LNCAP (cell line): ENCODE results near the gene SLC35B1.

Source experiments
- TF ChIP-seq, protein P1 (sequence below): fragments of 450-650 bp; IDR thresholded peaks from 2 replicates; pipeline ENCODE4 v1.5.1; 2017; ENCODE audit warnings: mild to moderate bottlenecking

The SLC35B1 gene

DNA sequence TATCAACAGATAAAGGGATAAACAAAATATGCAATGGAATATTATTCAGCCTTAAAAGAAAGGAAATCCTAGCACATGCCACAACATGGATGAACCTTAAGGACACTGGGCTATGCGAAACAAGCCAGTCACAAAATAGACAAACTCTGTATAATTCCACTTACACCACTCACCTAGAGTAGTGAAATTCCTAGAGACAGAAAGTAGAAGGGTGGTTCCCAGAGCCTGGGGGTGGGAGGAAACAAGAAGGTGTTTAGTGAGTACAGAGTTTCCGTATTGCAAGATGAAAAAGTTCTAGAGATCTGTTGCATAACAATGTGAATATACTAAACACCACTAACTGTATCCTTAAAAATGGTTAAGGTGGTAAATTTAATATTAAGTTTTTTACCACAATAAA is 39.9 kb downstream of the SLC35B1 start:
- TF ChIP-seq, protein P1, sequence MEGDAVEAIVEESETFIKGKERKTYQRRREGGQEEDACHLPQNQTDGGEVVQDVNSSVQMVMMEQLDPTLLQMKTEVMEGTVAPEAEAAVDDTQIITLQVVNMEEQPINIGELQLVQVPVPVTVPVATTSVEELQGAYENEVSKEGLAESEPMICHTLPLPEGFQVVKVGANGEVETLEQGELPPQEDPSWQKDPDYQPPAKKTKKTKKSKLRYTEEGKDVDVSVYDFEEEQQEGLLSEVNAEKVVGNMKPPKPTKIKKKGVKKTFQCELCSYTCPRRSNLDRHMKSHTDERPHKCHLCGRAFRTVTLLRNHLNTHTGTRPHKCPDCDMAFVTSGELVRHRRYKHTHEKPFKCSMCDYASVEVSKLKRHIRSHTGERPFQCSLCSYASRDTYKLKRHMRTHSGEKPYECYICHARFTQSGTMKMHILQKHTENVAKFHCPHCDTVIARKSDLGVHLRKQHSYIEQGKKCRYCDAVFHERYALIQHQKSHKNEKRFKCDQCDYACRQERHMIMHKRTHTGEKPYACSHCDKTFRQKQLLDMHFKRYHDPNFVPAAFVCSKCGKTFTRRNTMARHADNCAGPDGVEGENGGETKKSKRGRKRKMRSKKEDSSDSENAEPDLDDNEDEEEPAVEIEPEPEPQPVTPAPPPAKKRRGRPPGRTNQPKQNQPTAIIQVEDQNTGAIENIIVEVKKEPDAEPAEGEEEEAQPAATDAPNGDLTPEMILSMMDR = no peak

DNA sequence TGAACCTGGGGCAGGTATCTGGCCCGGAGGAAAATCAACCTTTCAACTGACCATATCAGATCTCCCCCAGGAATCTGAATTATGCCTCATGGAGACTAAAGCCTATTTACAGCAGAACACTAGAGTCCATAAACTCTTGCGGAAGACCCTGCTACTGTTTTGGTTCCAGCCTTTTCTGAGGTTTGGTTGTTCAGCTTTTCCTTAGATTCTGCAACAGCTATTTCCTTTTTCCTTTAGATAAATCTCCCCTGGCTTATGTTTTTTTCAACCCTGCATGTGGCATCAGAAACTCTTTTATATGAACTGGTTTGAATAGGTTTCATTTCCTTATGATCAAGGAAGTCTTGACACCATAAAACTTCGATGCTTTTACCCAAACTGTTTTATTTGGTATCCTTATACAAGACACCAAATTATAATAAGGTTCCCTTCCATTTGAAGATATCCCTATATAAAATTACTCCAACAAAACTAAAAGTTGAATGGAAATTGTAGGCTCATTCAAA is 43.0 kb downstream of the SLC35B1 start:
- TF ChIP-seq, protein P1 = no peak

DNA sequence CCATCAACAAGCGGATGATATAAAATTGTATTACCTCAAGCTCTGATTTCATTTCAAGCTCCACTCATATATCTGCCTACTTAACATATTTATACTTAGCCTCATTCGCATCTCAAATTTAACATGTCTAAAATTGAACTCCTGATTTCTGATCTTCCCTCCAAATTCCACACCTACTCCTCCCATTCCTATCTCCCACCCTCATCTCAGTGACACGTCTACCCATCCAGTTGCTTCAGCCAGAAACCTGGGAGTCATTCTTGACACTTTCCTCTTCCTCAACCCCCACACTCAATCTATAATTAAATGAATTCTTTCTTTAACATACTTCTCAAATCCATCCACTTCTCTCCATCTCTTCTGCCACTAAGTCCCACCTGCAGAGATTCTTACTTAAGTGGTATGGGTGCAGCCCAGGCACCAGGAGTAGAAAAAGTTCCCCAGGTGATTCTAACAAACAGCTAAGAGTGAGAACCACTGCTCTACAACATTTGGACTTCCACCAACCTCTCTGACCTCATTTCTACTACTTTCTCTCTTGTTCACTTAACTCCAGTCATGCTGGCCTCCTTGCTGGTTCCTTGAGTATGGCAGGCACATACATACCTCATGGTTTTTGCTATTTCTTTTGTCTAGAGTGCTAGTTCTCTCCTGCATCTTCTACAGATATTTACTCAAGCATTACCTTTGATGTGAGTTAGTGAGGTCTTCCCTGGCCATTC is 47.9 kb downstream of the SLC35B1 start:
- TF ChIP-seq, protein P1 = no peak

DNA sequence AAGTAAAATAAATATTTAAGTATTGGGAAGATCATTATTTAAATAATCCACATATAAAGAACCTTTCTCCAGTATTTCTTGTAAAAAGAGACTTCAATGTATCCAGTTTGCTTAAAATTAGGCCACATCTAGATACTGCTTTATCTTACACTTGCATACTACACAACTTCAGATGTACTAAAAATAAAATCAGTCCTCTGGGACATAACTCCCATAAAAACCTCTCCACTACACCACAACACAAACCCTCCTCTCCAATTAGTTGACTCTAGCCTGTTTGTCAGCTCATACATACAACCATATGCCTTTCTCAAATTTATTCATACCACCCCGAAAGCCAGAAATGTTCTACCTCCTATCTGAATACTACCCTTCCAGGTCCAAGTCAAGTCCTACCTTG is 51.5 kb downstream of the SLC35B1 start:
- TF ChIP-seq, protein P1 = no peak
